DND-41 (cell line): ENCODE results near the gene AP2A2.

Source experiments
- EZH2 ChIP-seq: IDR thresholded peaks from 3 replicates; pipeline ENCODE4 v1.6.1; 2012; ENCODE audit warnings: borderline replicate concordance, low read depth, mild to moderate bottlenecking, moderate library complexity, low read length, inconsistent platforms; ENCODE audit not compliant: severe bottlenecking
- TF ChIP-seq, protein P1 (sequence below): IDR thresholded peaks from 2 replicates; pipeline ENCODE4 v1.5.1; 2012; ENCODE audit warnings: borderline replicate concordance, low read length, moderate library complexity, mild to moderate bottlenecking; ENCODE audit not compliant: poor library complexity, severe bottlenecking; ENCODE audit errors: extremely low read depth

DNA sequence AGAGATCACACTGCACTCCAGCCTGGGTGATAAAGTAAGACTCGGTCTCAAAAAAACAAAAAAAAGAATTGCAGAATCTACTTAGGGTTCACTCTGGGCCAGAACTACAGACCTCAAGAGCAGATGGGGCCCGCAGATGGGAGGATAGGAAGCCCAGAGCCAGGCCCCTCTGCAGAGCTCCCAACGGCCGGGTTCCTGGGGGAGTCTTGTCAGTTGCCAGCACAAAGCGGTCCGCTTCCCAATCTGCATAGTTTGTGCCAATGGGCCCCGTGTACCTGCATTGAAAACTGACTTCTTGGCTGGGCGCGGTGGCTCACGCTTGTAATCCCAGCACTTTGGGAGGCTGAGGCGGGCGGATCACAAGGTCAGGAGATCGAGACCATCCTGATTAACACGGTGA, 13.4 kb upstream of the AP2A2 start:
- TF ChIP-seq, protein P1, sequence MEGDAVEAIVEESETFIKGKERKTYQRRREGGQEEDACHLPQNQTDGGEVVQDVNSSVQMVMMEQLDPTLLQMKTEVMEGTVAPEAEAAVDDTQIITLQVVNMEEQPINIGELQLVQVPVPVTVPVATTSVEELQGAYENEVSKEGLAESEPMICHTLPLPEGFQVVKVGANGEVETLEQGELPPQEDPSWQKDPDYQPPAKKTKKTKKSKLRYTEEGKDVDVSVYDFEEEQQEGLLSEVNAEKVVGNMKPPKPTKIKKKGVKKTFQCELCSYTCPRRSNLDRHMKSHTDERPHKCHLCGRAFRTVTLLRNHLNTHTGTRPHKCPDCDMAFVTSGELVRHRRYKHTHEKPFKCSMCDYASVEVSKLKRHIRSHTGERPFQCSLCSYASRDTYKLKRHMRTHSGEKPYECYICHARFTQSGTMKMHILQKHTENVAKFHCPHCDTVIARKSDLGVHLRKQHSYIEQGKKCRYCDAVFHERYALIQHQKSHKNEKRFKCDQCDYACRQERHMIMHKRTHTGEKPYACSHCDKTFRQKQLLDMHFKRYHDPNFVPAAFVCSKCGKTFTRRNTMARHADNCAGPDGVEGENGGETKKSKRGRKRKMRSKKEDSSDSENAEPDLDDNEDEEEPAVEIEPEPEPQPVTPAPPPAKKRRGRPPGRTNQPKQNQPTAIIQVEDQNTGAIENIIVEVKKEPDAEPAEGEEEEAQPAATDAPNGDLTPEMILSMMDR = no peak
- TF ChIP-seq EZH2 = no peak
